Activated CD8-positive, alpha-beta memory T cell treated with anti-CD3 and anti-CD28 coated beads for 4 hours (primary cell): ENCODE results near the gene ACADVL.
A peak's percentile ranks its signal among the peaks of the same experiment; 100 is the strongest.

Source experiments
- DNase-seq, 2 donors: peaks; one replicate each; pipeline ENCODE4 v3.0.0-alpha.2; 2020; ENCODE audit warnings: low read depth in 2 of 2

Gene ACADVL

GRCh38 chr17:7217113-7217987, 2.4 kb upstream of the ACADVL start:
- DNase-seq: no peak

- no peak for DNase-seq
Measured at GRCh38 chr17:7218166-7218565, 1.6 kb upstream of the ACADVL start.

- DNase-seq: no peak
Measured at GRCh38 chr17:7218758-7219157, 980 bp upstream of the ACADVL start.

- no peak for DNase-seq
Measured at GRCh38 chr17:7219229-7219811, 418 bp upstream of the ACADVL start.

GRCh38 chr17:7220593-7221277, 997 bp downstream of the ACADVL start:
- DNase-seq: peak in 1 of 2 donors; percentile 33

GRCh38 chr17:7221278-7222092, 1.7 kb downstream of the ACADVL start:
- DNase-seq: no peak

GRCh38 chr17:7222093-7222971, 2.6 kb downstream of the ACADVL start:
- no peak for DNase-seq

- DNase-seq: no peak
Measured at GRCh38 chr17:7222972-7223292, 3.2 kb downstream of the ACADVL start.

- DNase-seq: no peak
Measured at GRCh38 chr17:7223375-7223774, 3.6 kb downstream of the ACADVL start.

- no peak for DNase-seq
Measured at GRCh38 chr17:7224110-7224509, 4.4 kb downstream of the ACADVL start.

GRCh38 chr17:7224661-7225111, 4.9 kb downstream of the ACADVL start:
- no peak for DNase-seq

- DNase-seq: no peak
Measured at GRCh38 chr17:7225711-7226331, 6.1 kb downstream of the ACADVL start.

GRCh38 chr17:7226721-7227710, 7.3 kb downstream of the ACADVL start:
- DNase-seq: no peak

GRCh38 chr17:7228920-7229319, 9.2 kb downstream of the ACADVL start:
- no peak for DNase-seq

GRCh38 chr17:7229504-7229903, 9.8 kb downstream of the ACADVL start:
- no peak for DNase-seq

GRCh38 chr17:7232114-7232513, 12.4 kb downstream of the ACADVL start:
- DNase-seq: no peak

- DNase-seq: no peak
Measured at GRCh38 chr17:7233701-7234082, 14.0 kb downstream of the ACADVL start.

- DNase-seq: peak; percentile 89 to 93
Measured at GRCh38 chr17:7234083-7234951, 14.6 kb downstream of the ACADVL start, which contains the start of gene DVL2. TSS of gene DVL2 (minus strand) at chr17:7234517. CDS start at chr17:7234262, 255 bp downstream.
